ENCODE measurements around the gene LYSET.
"Not testable (repeated sequence)": the region's sequence is repeated elsewhere in the genome, so short reads cannot be mapped to it uniquely, and the experiment has no call there.

- TF ChIP-seq CTCF (IDR thresholded peaks at IDR 0.05); POLR2A (IDR thresholded peaks at IDR 0.05; ENCODE audit: low read depth); POLR2AphosphoS5 (IDR thresholded peaks at IDR 0.05): not testable (repeated sequence)
Measured at GRCh38 chr14:93158349-93158748, 26.8 kb upstream of the LYSET start.
